Panc1 (cell line): ENCODE results near the gene SLC24A4. TPM values are rescaled to one million over a fixed set of nuclear protein-coding genes. Genes with fewer than 3 reads are reported as not detected.

ENCODE experiments used
- ATAC-seq: fragments of 200-7000 bp; cut with Tn5 transposase; 2 replicates; pipeline ENCODE4 v1.9.1; 2020; ENCODE audit warnings: mild to moderate bottlenecking, moderate library complexity
- BruUV-seq: library from RNA; stranded (reverse); fragments of 400-500 nt; replicated peaks from 2 replicates; lab custom pipeline; 2021; lab: Mats Ljungman, UMichigan
- CTCF ChIA-PET: fragments of 300-600 bp; sonication (Branson Sonifier 250); formaldehyde crosslinking; loops from one replicate; lab custom pipeline; 2022; ENCODE audit warnings: antibody characterized with exemption; lab: Charles Lee
- POLR2A ChIA-PET: fragments of 300-600 bp; sonication (Branson Sonifier 250); formaldehyde crosslinking; loops from one replicate; lab custom pipeline; 2022; ENCODE audit warnings: antibody characterized with exemption; lab: Charles Lee
- DNase-seq: peaks from one replicate; pipeline ENCODE4 v3.0.0-alpha.2; 2010; ENCODE audit warnings: low read depth, low spot score
- H3K27ac ChIP-seq: 2 replicates; pipeline ENCODE4 v1.5.1; 2011; ENCODE audit warnings: mild to moderate bottlenecking, low read length, inconsistent platforms
- H3K27me3 ChIP-seq: fragments of 200-500 bp; sonication (Bioruptor generic); 2 replicates; pipeline ENCODE4 v1.6.0; 2014; ENCODE audit warnings: low read length, inconsistent platforms; ENCODE audit not compliant: control insufficient read depth, insufficient read depth
- H3K36me3 ChIP-seq: fragments of 200-500 bp; sonication (Bioruptor generic); 2 replicates; pipeline ENCODE4 v1.5.1; 2014; ENCODE audit warnings: inconsistent platforms, mild to moderate bottlenecking, low read length, moderate library complexity; ENCODE audit not compliant: control insufficient read depth, insufficient read depth
- H3K4me1 ChIP-seq: 2 replicates; pipeline ENCODE4 v1.5.1; 2011; ENCODE audit warnings: inconsistent platforms, mild to moderate bottlenecking, low read length, moderate library complexity; ENCODE audit not compliant: control insufficient read depth, insufficient read depth
- H3K4me3 ChIP-seq, 2 experiments: 2 replicates each; pipeline ENCODE4 v1.5.1; 2011 to 2012; ENCODE audit warnings: low read depth in 2 of 2, low read length in 2 of 2, mild to moderate bottlenecking in 2 of 2, inconsistent platforms in 1 of 2, moderate library complexity in 1 of 2
- H3K9me3 ChIP-seq: fragments of 200-500 bp; sonication (Bioruptor generic); 2 replicates; pipeline ENCODE4 v1.5.1; 2014; ENCODE audit warnings: low read depth, mild to moderate bottlenecking, inconsistent platforms, low read length, moderate library complexity; ENCODE audit not compliant: control insufficient read depth, insufficient read depth
- CTCF ChIP-seq: fragments of 450-650 bp; IDR thresholded peaks from 2 replicates; pipeline ENCODE4 v1.5.1; 2017; ENCODE audit warnings: mild to moderate bottlenecking
- POLR2AphosphoS5 ChIP-seq: IDR thresholded peaks from 2 replicates; pipeline ENCODE4 v1.6.1; 2012; ENCODE audit warnings: mild to moderate bottlenecking, low read depth, low read length, moderate library complexity
- REST ChIP-seq, 2 experiments: IDR thresholded peaks; 2 replicates each; pipeline ENCODE4 v1.6.1; 2011 to 2012; ENCODE audit warnings: low read depth in 2 of 2, control low read depth in 1 of 2, low read length in 1 of 2, mild to moderate bottlenecking in 1 of 2, moderate library complexity in 1 of 2; ENCODE audit not compliant: insufficient read depth in 1 of 2
- SIN3A ChIP-seq: IDR thresholded peaks from 2 replicates; pipeline ENCODE4 v1.6.1; 2012; ENCODE audit warnings: low read depth, mild to moderate bottlenecking, low read length, moderate library complexity, borderline replicate concordance; ENCODE audit not compliant: insufficient read depth
- TCF7L2 ChIP-seq: IDR thresholded peaks from 2 replicates; pipeline ENCODE4 v1.6.1; 2011; ENCODE audit warnings: mild to moderate bottlenecking, low read depth, low read length, inconsistent platforms
- in situ Hi-C: cut with HindIII; loops from 2 replicates; pipeline ENCODE4 v1.10.0; 2016; ENCODE audit warnings: low sequenced_read_pairs, low pct_unique_long_range_greater_than_20kb
- intact Hi-C: fragments of 100-400 bp; cut with micrococcal nuclease; formaldehyde crosslinking; loops from one replicate; pipeline ENCODE4 v1.10.0; 2022; ENCODE audit not compliant: unreplicated experiment
- total RNA-seq: library from RNA; stranded (reverse); gene quantifications from one replicate; pipeline ENCODE4 v1.2.1, GENCODE V29; 2021; ENCODE audit not compliant: unreplicated experiment

The SLC24A4 gene
- total RNA-seq, 1 experiment from 2014 or later = not detected

- Histone ChIP-seq H3K9me3 (no peaks in the 10 kb centered on the region), H3K36me3 (no peaks in the 10 kb centered on the region), H3K4me1 (no peaks in the 10 kb centered on the region), H3K4me3 (no peak overlapping the region), H3K27ac (no peak overlapping the region), H3K27me3 (no peaks in the 10 kb centered on the region; the same call in none of the 2 replicates)
- BruUV-seq = no TSS peak
- TF ChIP-seq REST (IDR thresholded peaks at IDR 0.05; ENCODE audit: insufficient read depth in 1 of 2, low read depth in 2 of 2, low read length in 1 of 2) = no peak
- TF ChIP-seq POLR2AphosphoS5 = no peak
- TF ChIP-seq SIN3A = no peak
- TF ChIP-seq TCF7L2 = no peak
- no peak for TF ChIP-seq CTCF
- CTCF ChIA-PET = no interaction called here
- in situ Hi-C loops (no loop called here), intact Hi-C loops (no loop called here)
- no peak for DNase-seq
- no peak for ATAC-seq
- POLR2A ChIA-PET = no interaction called here
Observed at GRCh38 chr14:92277031-92277430, 45.9 kb upstream of the SLC24A4 start.

- Histone ChIP-seq H3K9me3 (no peaks in the 10 kb centered on the region), H3K4me3 (no peak overlapping the region), H3K36me3 (no peaks in the 10 kb centered on the region), H3K4me1 (no peaks in the 10 kb centered on the region), H3K27ac (no peak overlapping the region), H3K27me3 (no peaks in the 10 kb centered on the region; the same call in 1 of the 2 replicates)
- ATAC-seq (no peak), DNase-seq (no peak)
- intact Hi-C loops (no loop called here), in situ Hi-C loops (no loop called here)
- no peak for TF ChIP-seq SIN3A
- no peak for TF ChIP-seq POLR2AphosphoS5
- no TSS peak for BruUV-seq
- ChIA-PET CTCF (no interaction called here), POLR2A (no interaction called here)
Observed at GRCh38 chr14:92280554-92281262, 42.3 kb upstream of the SLC24A4 start.

- ATAC-seq (no peak), DNase-seq (no peak)
- no peaks in the 10 kb centered on the region for H3K36me3 ChIP-seq
- ChIA-PET POLR2A (no interaction called here), CTCF (no interaction called here)
- BruUV-seq = no TSS peak
- no peaks in the 10 kb centered on the region for H3K9me3 ChIP-seq
- no peak overlapping the region for H3K27ac ChIP-seq
- H3K27me3 ChIP-seq = no peaks in the 10 kb centered on the region
- no peaks in the 10 kb centered on the region for H3K4me1 ChIP-seq
- TF ChIP-seq SIN3A = no peak
- TF ChIP-seq CTCF = no peak
- TF ChIP-seq POLR2AphosphoS5 = no peak
- TF ChIP-seq REST (IDR thresholded peaks at IDR 0.05; ENCODE audit: insufficient read depth in 1 of 2, low read depth in 2 of 2, low read length in 1 of 2) = no peak
- TF ChIP-seq TCF7L2 = no peak
- intact Hi-C loops (no loop called here), in situ Hi-C loops (no loop called here)
- no peak overlapping the region for H3K4me3 ChIP-seq
Observed at GRCh38 chr14:92282669-92283068, 40.3 kb upstream of the SLC24A4 start.
